ENCODE results near the gene OR8A1.
"Not testable (repeated sequence)": the region's sequence is repeated elsewhere in the genome, so short reads cannot be mapped to it uniquely, and the experiment has no call there.

- not testable (repeated sequence) for TF ChIP-seq CTCF, EP300, POLR2AphosphoS5 (IDR thresholded peaks at IDR 0.05)
These were observed 32.9 kb downstream of the OR8A1 start for GRCh38 chr11:124602723-124603122.
